Fibroblast of upper back skin (primary cell): Measurements from ENCODE around the gene SLC22A6.
A peak's percentile ranks its signal among the peaks of the same experiment; 100 is the strongest.
"Not testable (repeated sequence)": the region's sequence is repeated elsewhere in the genome, so short reads cannot be mapped to it uniquely, and the experiment has no call there.

ENCODE experiments used
- DNase-seq: peaks from one replicate; pipeline ENCODE4 v3.0.0-alpha.2; 2013

Gene SLC22A6

DNA sequence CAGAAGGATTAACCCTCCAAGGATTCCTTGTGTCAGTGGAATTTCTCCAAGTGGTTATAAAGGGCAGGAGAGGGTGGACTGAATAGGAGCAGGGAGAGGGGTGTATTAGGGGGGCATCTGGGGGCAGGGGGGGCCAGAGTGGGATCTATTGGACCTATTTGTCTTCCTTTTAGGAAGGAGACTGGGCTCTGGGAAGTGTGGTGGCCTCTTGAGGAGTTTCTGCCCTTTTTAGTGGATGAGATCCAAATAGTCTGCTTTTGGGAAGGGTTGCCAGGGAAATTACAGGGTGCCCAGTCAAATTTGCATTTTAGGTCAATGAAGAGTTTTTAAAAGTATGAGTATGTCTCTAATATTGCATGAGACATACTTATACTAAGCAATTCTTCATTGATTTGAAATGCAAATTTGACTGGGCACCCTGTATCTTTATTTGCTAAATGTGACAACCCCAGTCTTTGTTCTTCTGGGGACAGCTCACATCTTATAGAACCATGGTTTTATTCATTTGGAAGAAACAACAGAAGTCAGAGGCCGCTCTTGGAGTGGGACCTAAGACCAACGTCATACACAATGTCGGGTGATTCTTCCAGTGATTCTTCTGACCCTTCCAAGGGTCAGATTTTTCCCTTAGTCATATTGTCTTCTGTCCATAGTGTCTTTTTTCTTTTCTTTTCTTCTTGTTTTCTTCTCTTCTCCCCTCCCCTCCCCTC is 429 bp upstream of the SLC22A6 start:
- DNase-seq, result no peak

DNA sequence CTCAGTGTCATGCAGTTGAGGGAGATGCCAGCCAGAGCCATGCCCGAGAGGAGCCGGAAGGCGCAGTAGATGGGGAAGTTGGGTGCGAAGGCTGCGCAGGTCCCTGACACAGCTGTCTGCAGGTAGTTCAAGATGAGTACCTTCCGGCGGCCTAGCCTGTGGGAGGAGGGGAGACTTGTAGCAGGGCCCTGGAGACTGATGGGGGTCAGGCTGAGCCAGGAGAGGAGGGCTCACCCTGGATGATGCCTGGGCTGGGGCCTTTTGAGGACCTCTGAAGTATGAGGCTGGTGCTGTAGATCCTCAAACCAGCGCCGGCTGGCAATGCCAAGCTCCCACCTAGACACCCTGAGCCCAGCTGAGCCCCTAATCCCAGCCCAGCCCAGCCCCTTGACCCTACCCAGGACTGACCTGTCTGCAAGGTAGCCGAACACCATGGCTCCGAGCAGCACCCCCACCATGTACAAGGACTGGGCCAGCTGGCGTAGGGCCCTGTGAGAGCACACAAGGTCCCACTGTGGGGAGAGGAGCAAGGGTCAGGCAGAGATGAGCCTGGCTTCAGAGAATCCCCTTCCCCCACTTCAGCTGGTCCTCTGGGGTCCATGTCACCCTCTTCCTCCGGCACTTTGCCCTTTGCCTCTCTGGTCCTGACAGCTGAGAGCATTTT is 1.1 kb downstream of the SLC22A6 start:
- DNase-seq, result no peak

GRCh38 chr11:62981743-62982142 is 3.0 kb downstream of the SLC22A6 start:
- DNase-seq, result no peak

- peak; percentile 5 for DNase-seq
Observed at GRCh38 chr11:62980133-62980760, 4.5 kb downstream of the SLC22A6 start.

DNA sequence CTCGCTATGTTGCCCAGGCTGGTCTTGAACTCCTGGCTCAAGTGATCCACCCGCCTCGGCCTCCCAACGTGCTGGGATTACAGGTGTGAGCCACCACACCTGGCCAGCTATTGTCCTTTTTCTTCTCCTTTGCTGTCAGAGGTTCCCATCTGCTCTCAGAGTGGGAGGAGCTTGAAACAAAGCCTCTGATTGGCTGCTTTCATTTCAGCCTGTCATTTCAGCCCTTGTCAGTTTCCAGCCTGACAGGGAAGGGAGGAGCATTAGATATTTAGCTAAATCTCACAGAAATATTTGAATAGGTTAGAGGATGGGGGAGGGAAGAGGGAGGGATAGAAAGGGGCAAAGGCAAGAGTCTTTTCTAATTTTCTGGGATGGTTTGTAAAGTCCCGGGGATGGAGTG is 8.7 kb downstream of the SLC22A6 start:
- DNase-seq, result no peak

GRCh38 chr11:62974848-62975522 is 9.8 kb downstream of the SLC22A6 start:
- peak; percentile 7 for DNase-seq

DNA sequence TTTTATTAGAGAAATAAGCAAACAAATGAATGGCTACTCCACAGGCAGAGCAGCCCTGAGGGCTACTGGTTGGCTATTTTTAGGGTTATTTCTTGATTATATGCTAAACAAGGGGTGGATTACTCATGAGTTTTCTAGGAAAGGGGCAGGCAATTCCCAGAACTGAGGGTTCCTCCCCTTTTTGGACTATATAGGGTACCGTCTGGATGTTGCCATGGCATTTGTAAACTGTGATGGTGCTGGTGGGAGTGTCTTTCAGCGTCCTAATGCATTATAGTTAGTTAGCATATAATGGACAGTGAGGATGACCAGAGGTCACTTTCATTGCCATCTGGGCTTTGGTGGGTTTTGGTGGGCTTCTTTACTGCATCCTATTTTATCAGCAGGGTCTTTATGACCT is 19.2 kb downstream of the SLC22A6 start:
- no peak for DNase-seq

DNA sequence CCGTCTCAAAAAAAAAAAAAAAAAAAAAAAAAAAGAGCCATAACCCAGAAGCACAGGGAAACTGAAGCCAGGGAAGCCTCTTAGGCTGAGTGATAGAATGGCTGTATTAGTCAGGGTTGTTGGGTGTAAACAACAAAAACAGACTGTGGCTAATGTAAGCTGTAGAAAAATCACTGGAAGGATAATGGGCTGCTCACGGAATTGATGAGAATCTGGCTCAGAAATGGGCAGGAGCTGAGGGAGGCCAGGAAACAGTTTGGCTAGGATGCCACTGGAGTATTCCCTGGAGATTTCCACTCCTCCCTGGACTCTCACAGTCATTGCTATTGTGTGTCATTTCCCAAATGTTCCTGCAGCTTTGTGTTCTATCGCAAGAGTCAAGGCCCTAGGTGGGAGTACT is 22.4 kb downstream of the SLC22A6 start:
- no peak for DNase-seq

- DNase-seq, result no peak
Observed at GRCh38 chr11:62961017-62961570, 23.7 kb downstream of the SLC22A6 start.

DNA sequence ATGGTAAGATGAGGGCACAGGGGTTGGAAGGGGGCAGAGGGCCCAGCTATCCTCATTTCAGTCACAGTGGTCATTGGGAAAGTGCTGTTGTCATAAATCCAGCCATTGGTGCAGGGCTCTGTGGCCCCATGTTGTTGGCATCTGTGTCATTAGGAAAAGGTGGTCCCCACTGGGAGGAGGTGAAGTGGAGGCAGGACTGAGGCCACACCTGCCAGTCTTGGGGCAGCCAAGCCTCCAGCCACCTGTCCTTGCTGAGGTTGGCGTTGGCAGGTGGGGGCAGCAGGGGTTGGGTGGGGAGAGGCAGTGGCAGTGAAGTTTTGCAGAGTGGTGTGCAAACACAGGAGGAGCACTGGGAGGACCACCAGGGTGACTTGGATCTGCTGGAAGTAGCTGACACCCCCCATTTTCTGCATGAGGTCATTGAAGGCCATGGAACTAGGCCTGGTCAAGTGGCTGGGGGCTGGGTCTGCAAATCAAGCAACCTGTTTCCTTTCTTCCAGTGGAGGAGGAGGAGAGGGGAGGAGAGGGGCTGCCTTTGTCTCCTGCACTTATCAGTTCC is 25.3 kb downstream of the SLC22A6 start:
- no peak for DNase-seq

- peak; percentile 30 for DNase-seq
Observed at GRCh38 chr11:62958547-62959421, 26.0 kb downstream of the SLC22A6 start.

DNA sequence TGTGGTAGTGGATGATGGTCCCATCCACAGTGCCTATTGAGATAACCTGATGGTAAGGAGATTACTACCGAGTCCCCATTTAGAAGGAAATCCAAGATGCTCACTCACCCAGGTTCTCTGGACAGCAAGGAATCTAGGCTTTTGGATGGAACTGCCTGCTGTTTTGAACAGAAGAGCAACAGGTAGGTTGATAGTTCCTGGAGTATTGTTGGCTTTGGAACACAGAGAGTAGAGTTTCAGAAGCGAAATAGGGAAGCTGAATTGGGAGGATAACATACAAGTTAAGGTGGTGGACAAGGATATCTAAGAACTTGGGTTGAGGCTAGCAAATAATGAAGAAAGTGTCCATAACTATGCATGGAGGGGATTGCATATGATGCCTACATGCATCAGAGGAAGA is 27.6 kb downstream of the SLC22A6 start:
- no peak for DNase-seq

DNA sequence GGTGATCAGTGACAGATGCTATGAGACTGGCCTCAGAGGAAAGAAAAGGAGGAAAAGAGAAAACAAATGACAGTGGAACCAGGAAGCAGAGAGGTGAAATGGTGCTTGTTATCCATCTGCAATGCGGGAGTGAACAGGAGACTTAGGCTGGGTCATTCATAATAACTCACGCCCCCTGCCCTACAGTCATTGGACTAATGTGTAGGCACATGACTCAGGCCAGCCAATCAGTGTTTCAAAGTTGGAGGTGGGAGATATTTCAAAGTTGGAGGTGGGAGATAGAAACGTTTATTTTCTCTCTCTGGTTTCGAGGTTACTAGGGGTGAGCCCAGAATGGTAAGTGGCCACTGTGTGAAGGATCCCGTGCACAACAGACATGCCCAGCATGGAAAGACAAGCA is 30.3 kb downstream of the SLC22A6 start:
- no peak for DNase-seq

- no peak for DNase-seq
Observed at GRCh38 chr11:62953811-62954210, 31.0 kb downstream of the SLC22A6 start.

- no peak for DNase-seq
Observed at GRCh38 chr11:62948765-62949320, 35.9 kb downstream of the SLC22A6 start.

- DNase-seq, result not testable (repeated sequence)
Observed at GRCh38 chr11:62945538-62945937, 39.2 kb downstream of the SLC22A6 start.

DNA sequence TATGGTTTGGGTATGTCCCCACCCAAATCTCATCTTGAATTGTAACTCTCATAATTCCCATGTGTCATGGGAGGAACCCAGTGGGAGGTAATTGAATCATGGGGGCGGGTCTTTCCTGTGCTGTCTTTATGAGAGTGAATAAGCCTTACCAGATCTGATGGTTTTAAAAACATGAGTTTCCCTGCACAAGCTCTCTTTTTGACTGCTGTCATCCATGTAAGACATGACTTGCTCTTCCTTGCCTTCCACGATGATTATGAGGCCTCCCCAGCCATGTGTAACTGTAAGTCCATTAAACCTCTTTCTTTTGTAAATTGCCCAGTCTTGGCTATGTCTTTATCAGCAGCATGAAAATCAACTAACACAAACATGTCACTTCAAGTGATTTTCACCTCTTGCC is 47.2 kb downstream of the SLC22A6 start:
- not testable (repeated sequence) for DNase-seq

- DNase-seq, result no peak
Observed at GRCh38 chr11:62934496-62934785, 50.3 kb downstream of the SLC22A6 start.

DNA sequence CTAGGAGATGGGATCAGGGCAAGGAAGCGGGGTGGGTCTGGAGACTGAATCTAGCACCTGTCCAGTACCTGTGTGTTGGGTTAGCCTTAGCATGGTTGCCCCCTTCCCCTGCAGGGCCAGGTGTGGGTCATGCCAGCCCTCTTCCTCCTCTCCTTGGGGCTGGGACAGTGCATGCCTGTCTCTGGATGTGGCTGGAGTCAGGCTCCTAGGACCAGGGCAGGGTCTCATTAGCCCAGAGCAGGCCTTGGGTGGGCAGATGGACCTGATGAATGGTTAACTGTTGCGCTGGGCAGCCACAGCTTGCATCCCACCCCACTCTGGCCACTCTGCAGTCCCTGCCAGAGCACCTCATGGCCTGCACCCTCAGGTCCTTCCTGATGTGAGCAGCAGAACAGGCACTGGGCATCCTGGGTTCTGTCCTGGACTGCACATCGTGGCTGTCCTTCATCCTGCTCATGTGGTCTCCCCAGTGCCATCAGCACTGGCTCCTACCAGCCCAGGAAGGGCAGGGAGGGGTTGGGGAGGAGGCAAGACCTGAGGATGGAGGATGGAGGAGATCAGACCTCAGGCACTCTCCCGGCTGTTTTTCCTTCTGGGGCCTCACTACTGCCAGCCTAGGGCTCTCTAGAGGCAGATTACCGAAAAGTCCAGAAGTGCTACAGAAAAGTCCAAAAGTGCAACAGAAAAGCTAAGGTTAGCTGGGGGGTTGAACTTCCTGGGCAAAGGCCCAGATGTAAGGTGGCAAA is 50.8 kb downstream of the SLC22A6 start:
- no peak for DNase-seq

DNA sequence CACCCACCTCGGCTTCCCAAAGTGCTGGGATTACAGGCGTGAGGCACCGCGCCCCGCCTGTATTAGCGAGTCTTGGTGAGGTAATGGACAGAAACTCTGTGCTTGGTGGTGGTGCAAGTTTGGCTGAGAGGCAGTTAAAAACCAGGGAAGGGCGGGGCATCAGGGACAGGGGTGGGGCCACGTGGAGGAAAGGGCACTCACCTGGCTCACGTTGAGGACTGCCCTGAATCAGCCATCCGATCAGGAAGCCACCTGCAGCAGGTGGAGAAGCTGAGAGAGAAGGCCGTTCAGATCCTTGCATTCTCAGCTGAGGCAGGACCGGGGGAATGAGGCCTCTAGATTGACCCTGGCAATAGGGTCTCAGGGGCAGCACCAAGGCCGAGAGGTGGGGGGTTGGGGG is 51.5 kb downstream of the SLC22A6 start:
- no peak for DNase-seq
